Activated CD4-positive, CD25-positive, alpha-beta regulatory T cell treated with anti-CD3 and anti-CD28 coated beads, Interleukin-2, amount 50 U/mL, for 24 hours (primary cell): ENCODE data around the gene DNAH14.
"Not testable (repeated sequence)": the region's sequence is repeated elsewhere in the genome, so short reads cannot be mapped to it uniquely, and the experiment has no call there.

Source experiments
- ATAC-seq, 2 donors: fragments of 150-1000 bp; cut with Tn5 transposase; one replicate each; pipeline ENCODE4 v1.10.0; 2021; ENCODE audit warnings: mild to moderate bottlenecking in 1 of 2, moderate library complexity in 1 of 2

DNAH14 gene

DNA sequence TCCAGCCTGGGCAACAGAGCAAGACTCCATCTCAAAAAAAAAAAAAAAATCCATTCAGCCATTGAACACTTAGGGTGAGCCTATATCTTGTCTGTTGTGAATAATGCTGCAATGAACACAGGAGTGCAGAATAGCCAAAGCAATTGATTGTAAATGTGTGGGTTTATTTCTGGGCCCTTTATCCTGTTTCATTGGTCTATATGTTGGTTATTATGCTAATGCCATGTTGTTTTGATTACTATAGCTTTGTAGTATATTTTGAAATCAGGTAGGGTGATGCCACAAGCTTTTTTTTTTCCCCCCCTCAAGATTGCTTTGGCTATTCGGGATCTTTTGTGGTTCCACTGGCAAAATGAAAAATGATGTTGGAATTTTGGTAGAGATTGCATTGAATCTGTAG lies 330.8 kb downstream of the DNAH14 start:
- no peak for ATAC-seq

- no peak for ATAC-seq
These were observed 348.0 kb downstream of the DNAH14 start for GRCh38 chr1:225277445-225277844.

- no peak for ATAC-seq
These were observed 351.1 kb downstream of the DNAH14 start for GRCh38 chr1:225280563-225280962.

- ATAC-seq, result no peak
These were observed 360.8 kb downstream of the DNAH14 start for GRCh38 chr1:225290244-225290643.

GRCh38 chr1:225299624-225300023 lies 370.1 kb downstream of the DNAH14 start:
- no peak for ATAC-seq

- no peak for ATAC-seq
These were observed 370.9 kb downstream of the DNAH14 start for GRCh38 chr1:225300381-225300780.

DNA sequence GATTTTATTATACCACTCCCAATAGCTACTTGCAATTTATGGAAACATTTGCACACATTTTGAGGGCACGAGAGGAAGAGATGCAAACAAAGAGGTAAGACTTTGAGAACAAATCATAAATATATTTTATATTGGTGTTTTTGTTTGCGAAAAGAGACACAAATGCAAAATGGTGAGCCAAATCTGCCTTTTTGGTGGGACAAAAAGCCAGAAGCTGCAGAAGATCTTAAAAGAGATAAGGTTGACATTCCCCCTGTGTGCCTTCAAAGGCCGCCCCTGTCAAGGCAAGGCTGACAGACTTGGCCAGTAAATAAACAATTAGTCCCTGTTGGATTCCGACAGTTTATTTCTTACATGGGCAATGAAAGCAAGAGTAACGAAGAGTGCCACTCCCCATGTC lies 375.5 kb downstream of the DNAH14 start:
- no peak for ATAC-seq

- not testable (repeated sequence) for ATAC-seq
These were observed 381.1 kb downstream of the DNAH14 start for GRCh38 chr1:225310544-225310943.

DNA sequence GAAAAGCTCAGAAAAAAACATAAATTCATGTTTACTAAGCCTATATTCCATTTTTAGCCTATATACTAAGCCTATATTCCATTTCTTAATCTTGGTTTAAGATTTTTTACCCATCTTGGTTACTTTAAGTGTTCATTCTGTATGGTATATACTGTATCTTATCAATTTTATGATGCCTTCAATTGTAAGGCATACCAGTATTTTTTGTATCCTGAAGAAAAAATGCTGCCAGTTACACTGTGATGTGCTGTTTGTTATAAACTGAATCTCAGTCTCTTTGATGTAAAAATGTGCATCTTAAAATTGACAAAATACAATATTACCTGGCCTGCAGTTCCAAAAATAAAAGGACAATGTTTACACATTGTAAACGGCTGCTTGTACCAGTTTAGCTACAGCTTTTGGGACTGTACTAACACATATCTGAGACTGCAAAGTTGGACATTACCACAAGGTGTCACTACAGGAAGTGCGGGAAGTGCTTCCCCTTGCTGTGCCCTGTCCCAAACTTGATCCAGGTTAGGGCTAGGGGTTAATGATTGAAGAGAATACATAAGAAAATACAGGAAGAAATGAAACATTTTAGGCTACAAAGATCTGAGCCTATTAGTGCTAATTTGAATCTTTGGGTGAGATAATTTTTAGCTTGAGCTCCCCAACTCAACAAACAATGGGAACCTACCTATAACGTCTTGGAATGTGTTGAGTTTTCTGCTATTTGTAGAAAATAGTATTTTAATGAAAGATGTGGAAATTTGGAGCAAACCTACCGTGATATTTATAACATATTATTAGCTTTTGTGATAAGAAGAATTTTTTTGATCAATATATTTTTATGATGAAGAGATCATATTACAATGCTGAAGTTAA lies 389.5 kb downstream of the DNAH14 start:
- no peak for ATAC-seq

GRCh38 chr1:225319871-225320270 lies 390.4 kb downstream of the DNAH14 start:
- ATAC-seq, result no peak

DNA sequence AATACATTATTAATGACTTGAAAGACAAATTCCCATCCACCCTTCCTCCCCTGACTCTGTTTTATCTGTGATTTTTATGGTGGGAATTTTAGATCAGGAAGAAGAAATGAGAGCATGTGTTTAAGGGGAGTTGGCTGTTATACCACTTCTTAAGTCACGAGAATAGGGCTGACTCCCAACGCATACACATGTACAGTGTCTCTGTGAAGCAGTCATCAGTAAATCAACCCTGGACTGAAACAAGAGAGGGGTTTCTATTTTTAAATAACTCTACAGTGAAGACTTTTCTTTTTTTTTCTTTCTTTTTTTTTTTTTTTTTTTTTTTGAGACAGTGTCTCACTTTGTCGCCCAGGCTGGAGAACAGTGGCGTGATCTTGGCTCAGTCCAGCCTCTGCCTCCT lies 392.3 kb downstream of the DNAH14 start:
- ATAC-seq, result no peak

DNA sequence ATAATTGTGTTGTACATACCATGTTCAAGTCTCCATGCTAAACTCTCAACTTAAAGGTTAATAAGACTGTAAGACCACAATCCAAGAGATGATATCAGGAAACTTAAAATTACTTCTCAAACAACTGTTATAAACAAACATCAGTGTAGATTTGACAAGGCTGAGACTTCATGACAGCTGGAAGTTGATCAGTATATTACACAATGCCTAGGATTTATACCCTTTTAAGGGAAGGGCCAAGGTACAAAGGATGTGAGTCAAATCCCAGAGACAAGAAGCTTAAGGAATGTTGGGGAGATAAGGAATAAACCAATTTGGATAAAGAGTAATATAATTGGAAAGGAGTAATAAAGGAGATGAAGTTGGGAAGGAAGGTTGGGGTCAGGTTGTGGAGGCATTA lies 399.6 kb downstream of the DNAH14 start:
- ATAC-seq, result no peak

DNA sequence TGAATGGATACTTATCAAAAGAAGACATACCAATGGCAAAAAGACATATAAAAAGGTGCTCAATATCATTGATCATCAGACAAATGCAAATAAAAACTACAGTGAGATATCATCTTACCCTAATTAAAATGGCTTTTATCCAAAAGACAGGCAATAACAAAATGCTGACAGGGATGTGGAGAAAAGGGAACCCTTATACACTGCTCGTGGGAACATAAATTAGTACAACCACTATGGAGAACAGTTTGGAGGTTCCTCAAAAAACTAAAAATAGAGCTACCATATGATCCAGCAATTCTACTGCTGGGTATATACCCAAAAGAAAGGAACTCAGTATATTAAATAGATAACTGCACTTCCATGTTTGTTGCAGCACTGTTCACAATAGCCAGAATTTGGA lies 400.5 kb downstream of the DNAH14 start:
- not testable (repeated sequence) for ATAC-seq

DNA sequence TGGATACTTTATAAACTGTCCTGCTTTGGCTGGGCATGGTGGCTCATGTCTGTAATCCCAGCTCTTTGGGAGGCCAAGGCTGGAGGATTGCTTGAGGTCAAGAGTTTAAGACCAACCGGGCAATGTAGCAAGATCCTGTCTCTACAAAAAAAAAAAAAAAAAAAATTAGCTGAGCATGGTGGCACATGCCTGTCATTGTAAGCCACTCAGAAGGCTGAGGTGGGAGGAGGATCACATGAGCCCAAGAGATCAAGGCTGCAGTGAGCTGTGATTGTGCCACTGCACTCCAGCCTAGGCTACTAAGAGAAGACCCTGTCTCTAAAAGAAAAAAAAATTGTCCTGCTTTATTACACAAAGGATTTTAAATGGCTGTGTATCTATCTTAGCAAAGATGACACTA lies 403.2 kb downstream of the DNAH14 start:
- no peak for ATAC-seq

DNA sequence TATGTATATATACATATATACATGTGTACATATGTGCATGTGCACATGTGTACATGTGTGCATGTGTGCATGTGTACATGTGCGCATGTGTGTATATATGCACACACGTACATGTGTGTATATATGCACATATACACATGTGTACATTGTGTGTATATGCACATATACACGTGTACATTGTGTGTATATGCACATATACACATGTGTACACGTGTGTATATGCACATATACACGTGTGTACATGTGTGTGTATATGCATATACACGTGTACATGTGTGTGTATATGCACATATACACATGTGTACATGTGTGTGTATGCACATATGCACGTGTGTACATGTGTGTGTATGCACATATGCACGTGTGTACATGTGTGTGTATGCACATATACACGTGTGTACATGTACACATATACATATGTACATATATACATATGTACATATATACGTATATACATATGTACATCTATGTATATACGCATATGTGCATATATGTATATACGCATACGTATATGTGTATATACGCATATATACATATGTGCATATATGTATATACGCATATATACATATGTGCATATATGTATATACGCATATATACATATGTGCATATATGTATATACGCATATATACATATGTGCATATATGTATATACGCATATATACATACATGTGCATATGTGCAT lies 405.8 kb downstream of the DNAH14 start:
- not testable (repeated sequence) for ATAC-seq

- ATAC-seq, result no peak
These were observed 409.1 kb downstream of the DNAH14 start for GRCh38 chr1:225338545-225338944.

DNA sequence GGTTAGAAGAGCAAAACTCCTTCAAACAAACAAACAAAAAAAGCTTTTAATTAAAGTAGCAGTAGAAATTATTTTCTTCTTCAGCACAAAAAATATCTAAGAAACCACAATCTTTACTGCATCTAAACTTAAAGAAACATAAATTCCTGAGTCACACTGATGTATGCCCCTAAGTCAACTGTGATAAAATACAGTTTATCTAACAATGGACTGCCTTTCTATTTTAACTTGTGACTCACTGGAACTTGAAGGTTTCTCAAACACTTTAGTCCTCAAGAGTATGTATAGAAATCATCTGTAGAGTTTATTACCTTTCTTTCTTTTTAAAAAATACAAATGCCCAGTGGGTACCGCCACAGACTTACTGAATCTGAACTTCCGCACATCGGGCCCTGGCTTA lies 412.2 kb downstream of the DNAH14 start:
- ATAC-seq, result no peak

DNA sequence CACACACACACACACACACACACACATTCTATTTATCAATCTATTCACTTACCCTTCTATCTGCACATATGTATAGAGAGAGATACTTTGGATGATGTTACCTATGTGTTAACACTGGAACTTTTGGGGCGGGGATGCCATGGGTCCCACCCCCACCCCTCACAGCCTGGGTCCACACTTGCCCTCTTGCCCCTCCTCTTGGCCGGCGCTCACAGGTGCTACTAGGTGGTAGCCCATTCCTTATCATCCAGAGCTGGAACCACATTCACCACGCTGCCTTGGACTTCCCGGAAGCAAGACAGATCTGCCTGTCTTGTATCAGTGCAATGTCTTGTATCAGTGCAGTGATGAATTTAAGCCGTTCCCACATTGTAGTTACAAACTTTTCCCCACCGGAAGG lies 413.2 kb downstream of the DNAH14 start:
- no peak for ATAC-seq

DNA sequence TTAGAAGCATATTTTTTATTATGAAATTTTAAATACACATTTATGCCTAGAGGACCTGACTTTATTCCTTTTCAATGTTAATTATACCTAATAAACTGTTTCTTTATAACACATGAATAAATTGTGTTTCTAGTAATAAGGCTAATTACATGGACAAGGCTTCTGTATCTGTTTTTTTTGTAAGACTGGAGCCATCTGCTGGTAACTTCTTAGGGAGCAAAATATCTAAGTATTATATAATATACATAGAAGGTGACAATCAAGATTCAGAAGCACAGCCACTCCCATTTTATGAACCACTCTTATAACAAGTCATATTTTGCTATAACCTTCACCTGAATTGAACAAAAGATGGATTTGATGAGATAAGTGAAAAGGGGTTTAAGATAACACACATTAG lies 414.1 kb downstream of the DNAH14 start:
- ATAC-seq, result no peak

DNA sequence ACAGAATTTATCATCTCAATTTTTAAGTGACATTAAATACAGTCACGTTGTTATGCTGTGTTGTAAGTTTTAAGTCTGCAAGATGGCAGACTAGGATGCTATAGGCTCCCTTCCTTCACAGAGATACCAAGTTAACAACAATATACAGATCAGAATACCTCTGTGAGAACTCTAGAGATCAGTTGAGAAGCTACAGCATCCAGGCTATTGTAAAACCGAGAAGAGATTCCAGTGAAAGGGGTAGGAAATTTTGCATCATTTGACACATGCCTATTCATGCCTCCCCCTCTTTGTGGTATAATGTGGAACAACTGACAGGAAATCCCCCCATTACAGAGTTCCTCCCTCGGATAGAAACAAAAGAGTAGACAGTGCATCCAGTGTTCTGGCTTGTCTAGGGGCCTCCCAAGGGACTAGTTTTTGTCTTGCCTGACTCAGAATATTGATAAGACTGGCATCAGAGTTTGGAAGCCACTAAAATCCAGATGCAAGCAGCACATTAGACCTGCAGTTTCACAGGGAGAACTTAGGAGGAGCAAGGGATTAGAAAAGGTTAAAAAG lies 417.7 kb downstream of the DNAH14 start:
- ATAC-seq, result no peak

GRCh38 chr1:225348400-225348799 lies 418.9 kb downstream of the DNAH14 start:
- no peak for ATAC-seq

- ATAC-seq, result no peak
These were observed 420.4 kb downstream of the DNAH14 start for GRCh38 chr1:225349826-225350225.

DNA sequence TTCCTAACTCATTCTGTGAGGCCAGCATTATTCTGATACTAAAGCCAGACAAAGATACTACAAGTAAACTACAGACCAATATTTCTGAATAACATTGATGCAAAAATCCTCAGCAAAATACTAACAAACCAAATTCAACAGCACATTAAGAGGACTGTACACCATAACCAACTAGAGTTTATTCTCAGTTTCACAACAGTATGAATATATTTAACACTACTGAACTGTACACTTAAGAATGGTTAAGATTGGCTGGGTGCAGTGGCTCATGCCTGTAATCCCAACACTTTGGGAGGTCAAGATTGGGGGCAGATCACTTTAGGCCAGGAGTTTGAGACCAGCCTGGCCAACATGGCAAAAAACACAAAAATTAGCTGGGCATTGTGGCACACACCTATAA lies 421.4 kb downstream of the DNAH14 start:
- no peak for ATAC-seq

GRCh38 chr1:225354906-225355305 lies 425.4 kb downstream of the DNAH14 start:
- no peak for ATAC-seq
